IMR-90 (cell line): ENCODE data around the gene STX18. TPM values are rescaled to one million over a fixed set of nuclear protein-coding genes. Genes with fewer than 3 reads are reported as not detected.

Experiments
- ATAC-seq: fragments of 200-7000 bp; cut with Tn5 transposase; 2 replicates; pipeline ENCODE4 v1.9.1; 2020; ENCODE audit warnings: low read depth, mild to moderate bottlenecking, moderate library complexity
- BruUV-seq: library from RNA; stranded (reverse); fragments of 400-500 nt; replicated peaks from 2 replicates; lab custom pipeline; 2021; lab: Mats Ljungman, UMichigan
- CTCF ChIA-PET: fragments of 300-600 bp; formaldehyde crosslinking; extraction: SDS; loops from one replicate; lab custom pipeline; 2021; ENCODE audit warnings: antibody characterized with exemption; lab: Yijun Ruan, JAX
- POLR2A ChIA-PET: fragments of 300-600 bp; sonication (Branson Sonifier 250); formaldehyde crosslinking; loops from one replicate; lab custom pipeline; 2022; ENCODE audit warnings: antibody characterized with exemption; ENCODE audit not compliant: unreplicated experiment; lab: Charles Lee
- DNase-seq: peaks from one replicate; pipeline ENCODE4 v3.0.0; 2013
- H2AFZ ChIP-seq: replicated peaks from 2 replicates; pipeline ENCODE3; 2013; ENCODE audit warnings: low read length, mild to moderate bottlenecking; ENCODE audit not compliant: poor library complexity
- H2AK5ac ChIP-seq: 2 replicates; pipeline ENCODE4 v1.6.1; 2013; ENCODE audit warnings: low read depth, low read length, inconsistent platforms
- H2AK9ac ChIP-seq: replicated peaks from 2 replicates; pipeline ENCODE3; 2013; ENCODE audit warnings: mild to moderate bottlenecking, low read depth, low read length, moderate library complexity; ENCODE audit not compliant: poor library complexity
- H2BK120ac ChIP-seq: 2 replicates; pipeline ENCODE4 v1.6.1; 2013; ENCODE audit warnings: low read depth, low read length, inconsistent platforms
- H2BK15ac ChIP-seq: 3 replicates; pipeline ENCODE4 v1.6.1; 2013; ENCODE audit warnings: low read depth, low read length, inconsistent platforms
- H2BK20ac ChIP-seq: 2 replicates; pipeline ENCODE4 v1.6.1; 2013; ENCODE audit warnings: low read depth, mild to moderate bottlenecking, inconsistent platforms, low read length, moderate library complexity
- H2BK5ac ChIP-seq: 2 replicates; pipeline ENCODE4 v1.6.1; 2013; ENCODE audit warnings: mild to moderate bottlenecking, low read depth, low read length, inconsistent platforms; ENCODE audit not compliant: poor library complexity, severe bottlenecking
- H3K14ac ChIP-seq: replicated peaks from 2 replicates; pipeline ENCODE4 v1.6.1; 2013; ENCODE audit warnings: low read depth, low read length, inconsistent platforms
- H3K18ac ChIP-seq: 2 replicates; pipeline ENCODE4 v1.6.1; 2013; ENCODE audit warnings: low read depth, low read length, control low read depth
- H3K23ac ChIP-seq: 2 replicates; pipeline ENCODE4 v1.6.1; 2013; ENCODE audit warnings: low read depth, low read length, inconsistent platforms
- H3K27ac ChIP-seq: 2 replicates; pipeline ENCODE4 v1.5.1; 2013; ENCODE audit warnings: mild to moderate bottlenecking, control low read depth, low read length; ENCODE audit not compliant: insufficient read depth
- H3K27me3 ChIP-seq: 2 replicates; pipeline ENCODE4 v1.6.1; 2013; ENCODE audit warnings: low read length; ENCODE audit not compliant: control insufficient read depth, insufficient read depth
- H3K36me3 ChIP-seq: 2 replicates; pipeline ENCODE4 v1.6.1; 2013; ENCODE audit warnings: low read length, mixed read lengths; ENCODE audit not compliant: control insufficient read depth, insufficient read depth
- H3K4ac ChIP-seq: 2 replicates; pipeline ENCODE4 v1.6.1; 2013; ENCODE audit warnings: low read depth, low read length, inconsistent platforms
- H3K4me1 ChIP-seq: 2 replicates; pipeline ENCODE4 v1.6.1; 2013; ENCODE audit warnings: low read length, mixed read lengths; ENCODE audit not compliant: control insufficient read depth, insufficient read depth
- H3K4me2 ChIP-seq: 2 replicates; pipeline ENCODE4 v1.6.1; 2013; ENCODE audit warnings: low read depth, mild to moderate bottlenecking, control low read depth, low read length, moderate library complexity
- H3K4me3 ChIP-seq: 2 replicates; pipeline ENCODE4 v1.5.1; 2013; ENCODE audit warnings: low read depth, mild to moderate bottlenecking, control low read depth, low read length, moderate library complexity; ENCODE audit not compliant: insufficient read depth
- H3K56ac ChIP-seq: 2 replicates; pipeline ENCODE4 v1.6.1; 2013; ENCODE audit warnings: low read length, inconsistent platforms; ENCODE audit not compliant: insufficient read depth; ENCODE audit errors: extremely low read depth
- H3K79me1 ChIP-seq, 2 experiments: 2 replicates each; pipeline ENCODE4 v1.6.1; 2013; ENCODE audit warnings: low read length in 2 of 2, inconsistent platforms in 1 of 2, low read depth in 1 of 2
- H3K9ac ChIP-seq: 2 replicates; pipeline ENCODE4 v1.6.1; 2013; ENCODE audit warnings: low read depth, low read length, control low read depth
- H3K9me1 ChIP-seq: 2 replicates; pipeline ENCODE4 v1.6.1; 2013; ENCODE audit warnings: low read length, inconsistent platforms; ENCODE audit not compliant: insufficient read depth
- H3K9me3 ChIP-seq: 2 replicates; pipeline ENCODE4 v1.6.1; 2013; ENCODE audit warnings: low read length; ENCODE audit not compliant: control insufficient read depth, insufficient read depth
- H4K20me1 ChIP-seq: 2 replicates; pipeline ENCODE4 v1.6.1; 2013; ENCODE audit warnings: low read length, inconsistent platforms; ENCODE audit not compliant: insufficient read depth
- H4K5ac ChIP-seq: 2 replicates; pipeline ENCODE4 v1.6.1; 2013; ENCODE audit warnings: mild to moderate bottlenecking, low read depth, low read length, control low read depth
- H4K8ac ChIP-seq, 2 experiments: 2 replicates each; pipeline ENCODE4 v1.6.1; 2013; ENCODE audit warnings: low read depth in 2 of 2, low read length in 2 of 2, control low read depth in 1 of 2, inconsistent platforms in 1 of 2
- H4K91ac ChIP-seq: 2 replicates; pipeline ENCODE4 v1.6.1; 2013; ENCODE audit warnings: low read depth, low read length, inconsistent platforms; ENCODE audit not compliant: insufficient read depth
- BHLHE40 ChIP-seq: fragments of 150-350 bp; IDR thresholded peaks from 2 replicates; pipeline ENCODE4 v1.6.1; 2016; ENCODE audit warnings: mild to moderate bottlenecking, low read depth, low read length
- CEBPB ChIP-seq: IDR thresholded peaks from 2 replicates; pipeline ENCODE4 v1.6.1; 2012; ENCODE audit warnings: low read depth, low read length, improper control_type of control experiment
- CHD1 ChIP-seq: IDR thresholded peaks from 2 replicates; pipeline ENCODE4 v1.6.1; 2012; ENCODE audit warnings: low read depth, low read length, improper control_type of control experiment
- FOS ChIP-seq: fragments of 150-350 bp; IDR thresholded peaks from 2 replicates; pipeline ENCODE4 v1.6.1; 2016; ENCODE audit warnings: low read depth, low read length
- MAFK ChIP-seq: IDR thresholded peaks from 2 replicates; pipeline ENCODE4 v1.6.1; 2012; ENCODE audit warnings: low read depth, low read length, improper control_type of control experiment
- MAZ ChIP-seq: IDR thresholded peaks from 2 replicates; pipeline ENCODE4 v1.6.1; 2012; ENCODE audit warnings: low read depth, mild to moderate bottlenecking, low read length, improper control_type of control experiment, moderate library complexity, borderline replicate concordance
- MXI1 ChIP-seq: IDR thresholded peaks from 2 replicates; pipeline ENCODE4 v1.6.1; 2012; ENCODE audit warnings: low read depth, mild to moderate bottlenecking, low read length, moderate library complexity, borderline replicate concordance
- NFE2L2 ChIP-seq: fragments of 150-350 bp; IDR thresholded peaks from 2 replicates; pipeline ENCODE4 v1.6.1; 2016; ENCODE audit warnings: low read depth, mild to moderate bottlenecking, low read length
- POLR2A ChIP-seq: IDR thresholded peaks from 2 replicates; pipeline ENCODE4 v1.6.1; 2012; ENCODE audit warnings: mild to moderate bottlenecking, low read depth, low read length
- RAD21 ChIP-seq: IDR thresholded peaks from 2 replicates; pipeline ENCODE4 v1.6.1; 2012; ENCODE audit warnings: low read length, improper control_type of control experiment
- RCOR1 ChIP-seq: IDR thresholded peaks from 2 replicates; pipeline ENCODE4 v1.6.1; 2012; ENCODE audit warnings: mild to moderate bottlenecking, low read length, improper control_type of control experiment; ENCODE audit not compliant: insufficient replicate concordance
- RFX5 ChIP-seq: IDR thresholded peaks from 2 replicates; pipeline ENCODE4 v1.8.0; 2012; ENCODE audit warnings: low read depth, mild to moderate bottlenecking, low read length, moderate library complexity
- SMC3 ChIP-seq: fragments of 150-350 bp; IDR thresholded peaks from 2 replicates; pipeline ENCODE4 v1.6.1; 2016; ENCODE audit warnings: low read depth, mild to moderate bottlenecking, antibody characterized with exemption, low read length, moderate library complexity
- WGBS, 2 experiments: methylation state at CpG; one replicate each; pipeline versions ENCODE4 v1.1.5 to v1.1.7; 2013; ENCODE audit warnings: missing lambda C conversion rate in 2 of 2; ENCODE audit not compliant: insufficient read length in 1 of 2; ENCODE audit errors: extremely low coverage in 2 of 2; 5-methylcytosine and 5-hydroxymethylcytosine counted together
- dilution Hi-C: fragments of 300-500 bp; cut with HindIII; formaldehyde crosslinking; loops from one replicate; pipeline ENCODE4 v1.14.3; 2018; ENCODE audit warnings: low sequenced_read_pairs; ENCODE audit not compliant: unreplicated experiment
- in situ Hi-C: fragments of 300-500 bp; cut with MboI; formaldehyde crosslinking; loops from 3 replicates; pipeline ENCODE4 v1.14.3; 2019; ENCODE audit warnings: low sequenced_read_pairs, inconsistent platforms, mixed read lengths
- intact Hi-C: fragments of 100-400 bp; cut with micrococcal nuclease; formaldehyde crosslinking; loops from 2 replicates; pipeline ENCODE4 v1.10.0; 2022
- polyA plus RNA-seq, 3 experiments: library from polyadenylated mRNA; depleted of rRNA; stranded (reverse); fragments of >200 nt; gene quantifications; 2 replicates each; pipeline ENCODE4 v1.2.3, GENCODE V29; 2012; ENCODE audit warnings: low replicate concordance in 1 of 3
- total RNA-seq: library from RNA; depleted of rRNA; stranded (reverse); fragments of >200 nt; gene quantifications from 2 replicates; pipeline ENCODE4 v1.2.3, GENCODE V29; 2012
- TF ChIP-seq, protein P1 (sequence below): fragments of 150-350 bp; IDR thresholded peaks from 2 replicates; pipeline ENCODE4 v1.6.1; 2016; ENCODE audit warnings: low read depth, mild to moderate bottlenecking, low read length, moderate library complexity, borderline replicate concordance
- TF ChIP-seq, protein P2 (sequence below): fragments of 150-350 bp; IDR thresholded peaks from 2 replicates; pipeline ENCODE4 v1.6.1; 2017; ENCODE audit warnings: mild to moderate bottlenecking, antibody characterized with exemption, low read length, low read depth
- TF ChIP-seq, protein P3 (sequence below): conservative IDR thresholded peaks from 2 replicates; pipeline ENCODE4 v1.5.1; 2012; ENCODE audit warnings: mild to moderate bottlenecking, low read depth, low read length, improper control_type of control experiment

Gene STX18
- total and polyA plus RNA-seq, 2 of the 4 experiments (the other 2 are of a cell fraction), result 20.1 to 23.4 TPM

DNA sequence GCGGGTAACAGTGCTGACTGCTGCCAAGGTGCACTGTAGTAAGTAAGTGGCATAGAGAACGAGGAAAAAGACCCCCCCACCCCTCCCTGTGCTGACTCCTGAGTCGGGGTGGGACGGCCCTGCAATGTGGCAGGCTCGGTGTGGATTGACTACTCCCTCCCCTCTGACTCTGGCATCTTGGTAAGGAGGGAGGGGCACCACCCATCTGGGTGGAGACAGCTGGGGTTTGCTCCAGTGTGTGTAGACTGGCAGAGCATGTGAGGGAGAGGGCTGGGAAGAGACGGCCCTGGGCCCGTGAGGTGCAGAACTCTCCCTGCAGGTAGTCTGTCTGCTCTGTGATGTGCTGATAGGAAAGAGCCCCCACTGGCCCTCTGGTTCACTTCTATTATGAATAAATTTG lies 124.0 kb downstream of the STX18 start:
- in situ Hi-C loops (no loop called here), dilution Hi-C loops (no loop called here), intact Hi-C loops (no loop called here)
- Histone ChIP-seq H3K18ac (no peak overlapping the region), H3K9me1 (0 out of 2 replicates have a peak, but pooled peaks cover 4% of the 10 kb centered on the region), H3K79me1 (no peaks in the 10 kb centered on the region), H4K5ac (no peak overlapping the region), H3K4ac (no peak overlapping the region), H2BK20ac (no peak overlapping the region), H2BK120ac (no peak overlapping the region), H2AK5ac (no peak overlapping the region), H2AFZ (no peak overlapping the region), H4K20me1 (no peaks in the 10 kb centered on the region), H3K27me3 (no peaks in the 10 kb centered on the region), H3K23ac (no peak overlapping the region), H3K4me1 (no peaks in the 10 kb centered on the region), H3K4me3 (no peak overlapping the region), H2AK9ac (no peak overlapping the region), H3K56ac (no peak overlapping the region), H3K14ac (no peak overlapping the region), H3K9me3 (no peaks in the 10 kb centered on the region), H3K9ac (no peak overlapping the region), H2BK5ac (no peak overlapping the region), H4K8ac (no peak overlapping the region), H3K27ac (no peak overlapping the region), H2BK15ac (no peak overlapping the region), H3K36me3 (peaks cover 38% of the 10 kb centered on the region), H4K91ac (no peak overlapping the region), H3K4me2 (no peak overlapping the region)
- TF ChIP-seq, protein P1, sequence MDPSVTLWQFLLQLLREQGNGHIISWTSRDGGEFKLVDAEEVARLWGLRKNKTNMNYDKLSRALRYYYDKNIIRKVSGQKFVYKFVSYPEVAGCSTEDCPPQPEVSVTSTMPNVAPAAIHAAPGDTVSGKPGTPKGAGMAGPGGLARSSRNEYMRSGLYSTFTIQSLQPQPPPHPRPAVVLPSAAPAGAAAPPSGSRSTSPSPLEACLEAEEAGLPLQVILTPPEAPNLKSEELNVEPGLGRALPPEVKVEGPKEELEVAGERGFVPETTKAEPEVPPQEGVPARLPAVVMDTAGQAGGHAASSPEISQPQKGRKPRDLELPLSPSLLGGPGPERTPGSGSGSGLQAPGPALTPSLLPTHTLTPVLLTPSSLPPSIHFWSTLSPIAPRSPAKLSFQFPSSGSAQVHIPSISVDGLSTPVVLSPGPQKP, result no peak
- TF ChIP-seq MAZ, result no peak
- no peak for TF ChIP-seq CHD1
- no peak for TF ChIP-seq CEBPB
- no peak for TF ChIP-seq RAD21
- TF ChIP-seq BHLHE40, result no peak
- TF ChIP-seq FOS, result no peak
- TF ChIP-seq POLR2A, result no peak
- TF ChIP-seq, protein P2, sequence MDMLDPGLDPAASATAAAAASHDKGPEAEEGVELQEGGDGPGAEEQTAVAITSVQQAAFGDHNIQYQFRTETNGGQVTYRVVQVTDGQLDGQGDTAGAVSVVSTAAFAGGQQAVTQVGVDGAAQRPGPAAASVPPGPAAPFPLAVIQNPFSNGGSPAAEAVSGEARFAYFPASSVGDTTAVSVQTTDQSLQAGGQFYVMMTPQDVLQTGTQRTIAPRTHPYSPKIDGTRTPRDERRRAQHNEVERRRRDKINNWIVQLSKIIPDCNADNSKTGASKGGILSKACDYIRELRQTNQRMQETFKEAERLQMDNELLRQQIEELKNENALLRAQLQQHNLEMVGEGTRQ, result no peak
- no peak for TF ChIP-seq MXI1
- TF ChIP-seq MAFK, result no peak
- TF ChIP-seq RFX5, result no peak
- no peak for TF ChIP-seq RCOR1
- TF ChIP-seq, protein P3, sequence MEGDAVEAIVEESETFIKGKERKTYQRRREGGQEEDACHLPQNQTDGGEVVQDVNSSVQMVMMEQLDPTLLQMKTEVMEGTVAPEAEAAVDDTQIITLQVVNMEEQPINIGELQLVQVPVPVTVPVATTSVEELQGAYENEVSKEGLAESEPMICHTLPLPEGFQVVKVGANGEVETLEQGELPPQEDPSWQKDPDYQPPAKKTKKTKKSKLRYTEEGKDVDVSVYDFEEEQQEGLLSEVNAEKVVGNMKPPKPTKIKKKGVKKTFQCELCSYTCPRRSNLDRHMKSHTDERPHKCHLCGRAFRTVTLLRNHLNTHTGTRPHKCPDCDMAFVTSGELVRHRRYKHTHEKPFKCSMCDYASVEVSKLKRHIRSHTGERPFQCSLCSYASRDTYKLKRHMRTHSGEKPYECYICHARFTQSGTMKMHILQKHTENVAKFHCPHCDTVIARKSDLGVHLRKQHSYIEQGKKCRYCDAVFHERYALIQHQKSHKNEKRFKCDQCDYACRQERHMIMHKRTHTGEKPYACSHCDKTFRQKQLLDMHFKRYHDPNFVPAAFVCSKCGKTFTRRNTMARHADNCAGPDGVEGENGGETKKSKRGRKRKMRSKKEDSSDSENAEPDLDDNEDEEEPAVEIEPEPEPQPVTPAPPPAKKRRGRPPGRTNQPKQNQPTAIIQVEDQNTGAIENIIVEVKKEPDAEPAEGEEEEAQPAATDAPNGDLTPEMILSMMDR, result no peak
- TF ChIP-seq NFE2L2, result no peak
- TF ChIP-seq SMC3, result no peak
- CTCF ChIA-PET, result interaction anchor here (0.6 kb wide), 1 partner anchor 1099 kb away, joined by 4 read pairs; no protein-coding TSS in a partner anchor
- POLR2A ChIA-PET, result no interaction called here
- DNase-seq, result no peak
- BruUV-seq, result no TSS peak
- ATAC-seq, result no peak
- 20% methylated on average over 1 of the region's 7 CpGs; no CpG with 5 or more reads in 1 of the 2 experiments for WGBS, 2 experiments
